ENCODE data around the gene STIM2.

DNA sequence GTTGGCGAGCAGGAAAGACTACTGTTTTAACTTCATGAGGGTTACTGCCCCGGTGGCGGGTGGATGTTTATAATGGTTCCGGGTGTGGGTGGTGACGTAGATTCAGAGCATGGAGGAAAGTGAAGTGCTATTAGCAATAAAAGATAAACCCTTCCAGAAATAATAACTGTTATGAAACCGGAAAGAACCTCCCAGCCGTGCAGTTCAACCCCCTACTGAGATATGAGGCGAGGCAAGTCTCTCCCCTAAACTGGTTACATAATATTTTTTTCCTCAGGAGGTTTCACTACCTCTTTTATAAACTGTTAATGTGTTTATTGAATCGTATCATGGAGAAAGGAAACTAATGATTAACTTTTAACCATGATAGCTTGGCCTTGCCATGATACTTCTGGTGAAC, 33.9 kb upstream of the STIM2 start:
- TF ChIP-seq, protein P1, sequence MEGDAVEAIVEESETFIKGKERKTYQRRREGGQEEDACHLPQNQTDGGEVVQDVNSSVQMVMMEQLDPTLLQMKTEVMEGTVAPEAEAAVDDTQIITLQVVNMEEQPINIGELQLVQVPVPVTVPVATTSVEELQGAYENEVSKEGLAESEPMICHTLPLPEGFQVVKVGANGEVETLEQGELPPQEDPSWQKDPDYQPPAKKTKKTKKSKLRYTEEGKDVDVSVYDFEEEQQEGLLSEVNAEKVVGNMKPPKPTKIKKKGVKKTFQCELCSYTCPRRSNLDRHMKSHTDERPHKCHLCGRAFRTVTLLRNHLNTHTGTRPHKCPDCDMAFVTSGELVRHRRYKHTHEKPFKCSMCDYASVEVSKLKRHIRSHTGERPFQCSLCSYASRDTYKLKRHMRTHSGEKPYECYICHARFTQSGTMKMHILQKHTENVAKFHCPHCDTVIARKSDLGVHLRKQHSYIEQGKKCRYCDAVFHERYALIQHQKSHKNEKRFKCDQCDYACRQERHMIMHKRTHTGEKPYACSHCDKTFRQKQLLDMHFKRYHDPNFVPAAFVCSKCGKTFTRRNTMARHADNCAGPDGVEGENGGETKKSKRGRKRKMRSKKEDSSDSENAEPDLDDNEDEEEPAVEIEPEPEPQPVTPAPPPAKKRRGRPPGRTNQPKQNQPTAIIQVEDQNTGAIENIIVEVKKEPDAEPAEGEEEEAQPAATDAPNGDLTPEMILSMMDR (IDR thresholded peaks at IDR 0.05; ENCODE audit: borderline replicate concordance, extremely low read depth, low read length, poor library complexity, severe bottlenecking), result no peak
- no peak for TF ChIP-seq EZH2 (IDR thresholded peaks at IDR 0.05; ENCODE audit: borderline replicate concordance, low read depth, low read length, severe bottlenecking)

Measured in DND-41 (cell line).